Stomach (tissue), 9 donors: ENCODE data around the gene FAT3. TPM values are rescaled to one million over a fixed set of nuclear protein-coding genes. Genes with fewer than 3 reads are reported as not detected.

ENCODE experiments used
- DNase-seq, 2 donors: peaks; one replicate each; pipeline versions ENCODE4 v3.0.0 to v3.0.0-alpha.2; 2013 to 2019
- H3K27ac ChIP-seq, 5 donors: fragments of 200-600 bp in 4 of 5; sonication (generic) in 4 of 5; one replicate each; pipeline ENCODE4 v1.5.1; 2013 to 2019; ENCODE audit warnings: mild to moderate bottlenecking in 1 of 5, moderate library complexity in 1 of 5
- H3K27me3 ChIP-seq, 3 donors: fragments of 200-600 bp; sonication (generic); one replicate each; pipeline ENCODE4 v1.5.1; 2017 to 2019; ENCODE audit warnings: mixed run types in 1 of 3
- H3K36me3 ChIP-seq, 4 donors: fragments of 200-600 bp; sonication (generic); 1 replicate in 3 of 4; 2 replicates in 1 of 4; pipeline ENCODE4 v1.5.1; 2016 to 2019
- H3K4me1 ChIP-seq, 4 donors: fragments of 200-600 bp; sonication (generic); one replicate each; pipeline ENCODE4 v1.5.1; 2016 to 2019
- H3K4me3 ChIP-seq, 4 donors: fragments of 200-600 bp; sonication (generic) in 3 of 4; one replicate each; pipeline ENCODE4 v1.5.1; 2016 to 2019; ENCODE audit warnings: mild to moderate bottlenecking in 1 of 4
- H3K9me3 ChIP-seq, 4 donors: fragments of 200-600 bp; sonication (generic); one replicate each; pipeline ENCODE4 v1.5.1; 2016 to 2019
- EP300 ChIP-seq: sonication (generic); formaldehyde crosslinking; IDR thresholded peaks from one replicate; pipeline ENCODE4 v1.6.1; 2017; ENCODE audit warnings: antibody characterized with exemption
- POLR2A ChIP-seq, 4 donors: fragments of 450-650 bp; IDR thresholded peaks; one replicate each; pipeline ENCODE4 v1.6.1; 2016; ENCODE audit warnings: antibody characterized with exemption in 4 of 4, control low read depth in 2 of 4, mild to moderate bottlenecking in 1 of 4, moderate library complexity in 1 of 4
- POLR2AphosphoS5 ChIP-seq, 3 donors: sonication (generic); formaldehyde crosslinking; IDR thresholded peaks; one replicate each; pipeline ENCODE4 v1.6.1; 2016; ENCODE audit warnings: antibody characterized with exemption in 3 of 3
- WGBS, 5 donors: extraction: QIAGEN DNeasy Blood & Tissue Kit in 3 of 5; methylation state at CpG; one replicate each; pipeline versions ENCODE4 v1.1.5 to v1.1.7; 2013 to 2018; 5-methylcytosine and 5-hydroxymethylcytosine counted together
- intact Hi-C: fragments of 100-400 bp; cut with DNase I; formaldehyde crosslinking; loops from one replicate; pipeline ENCODE4 v1.15.1; 2023; ENCODE audit warnings: low total_unique reads
- polyA plus RNA-seq, 3 donors: library from polyadenylated mRNA; stranded (reverse); fragments of 200-250 nt; gene quantifications; one replicate each; pipeline ENCODE4 v1.2.3, GENCODE V29; 2013
- total RNA-seq, 5 donors: library from RNA; depleted of rRNA; stranded (reverse); fragments of >200 nt; gene quantifications; one replicate each; pipeline versions ENCODE4 v1.1.0 to v1.2.3, GENCODE V29; 2014 to 2016
- TF ChIP-seq, protein P1 (sequence below), 7 experiments: fragments of 450-650 bp in 4 of 7; fragments of 200-600 bp in 3 of 7; sonication (generic) in 3 of 7; IDR thresholded peaks; one replicate each; pipeline ENCODE4 v1.5.1; 2016 to 2019; ENCODE audit warnings: antibody characterized with exemption in 7 of 7, control low read depth in 2 of 7, mild to moderate bottlenecking in 1 of 7
- donor health status: healthy with polysubstance abuse.
- donor health status: Bipolar disorder and iron deficiency.
- donor health status: healthy.

Gene FAT3
- total and polyA plus RNA-seq, 8 donors = under 0.01 to 54.3 (median 2.4) TPM

DNA sequence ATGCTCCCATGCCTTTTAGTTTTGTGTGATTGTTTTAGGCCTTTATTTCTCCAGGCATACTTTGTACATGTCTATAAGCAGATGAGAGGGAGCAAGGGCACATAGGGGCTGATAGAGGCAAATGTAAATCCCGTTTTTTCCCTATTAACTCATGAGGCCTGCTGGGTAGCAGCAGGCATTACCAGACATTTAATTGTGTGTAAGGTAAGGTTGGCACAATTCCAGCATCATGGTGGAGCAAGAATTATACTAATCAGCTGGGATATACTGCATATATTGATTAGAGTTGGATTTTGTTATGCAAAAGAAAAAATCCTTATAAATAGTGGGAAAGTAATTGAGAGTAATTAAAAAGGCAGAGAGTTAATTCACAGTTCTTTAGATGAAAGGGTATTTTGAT is 12.2 kb downstream of the FAT3 start:
- DNase-seq = no peak
- no peak overlapping the region for H3K4me3 ChIP-seq
- H3K36me3 ChIP-seq = no peaks in the 10 kb centered on the region
- H3K27ac ChIP-seq = no peak overlapping the region
- H3K27me3 ChIP-seq = no peaks in the 10 kb centered on the region
- no peaks in the 10 kb centered on the region for H3K9me3 ChIP-seq
- WGBS, 5 donors = 60 to 76% (median 73%) methylated on average over 1 of the region's 1 CpG
- TF ChIP-seq, protein P1, sequence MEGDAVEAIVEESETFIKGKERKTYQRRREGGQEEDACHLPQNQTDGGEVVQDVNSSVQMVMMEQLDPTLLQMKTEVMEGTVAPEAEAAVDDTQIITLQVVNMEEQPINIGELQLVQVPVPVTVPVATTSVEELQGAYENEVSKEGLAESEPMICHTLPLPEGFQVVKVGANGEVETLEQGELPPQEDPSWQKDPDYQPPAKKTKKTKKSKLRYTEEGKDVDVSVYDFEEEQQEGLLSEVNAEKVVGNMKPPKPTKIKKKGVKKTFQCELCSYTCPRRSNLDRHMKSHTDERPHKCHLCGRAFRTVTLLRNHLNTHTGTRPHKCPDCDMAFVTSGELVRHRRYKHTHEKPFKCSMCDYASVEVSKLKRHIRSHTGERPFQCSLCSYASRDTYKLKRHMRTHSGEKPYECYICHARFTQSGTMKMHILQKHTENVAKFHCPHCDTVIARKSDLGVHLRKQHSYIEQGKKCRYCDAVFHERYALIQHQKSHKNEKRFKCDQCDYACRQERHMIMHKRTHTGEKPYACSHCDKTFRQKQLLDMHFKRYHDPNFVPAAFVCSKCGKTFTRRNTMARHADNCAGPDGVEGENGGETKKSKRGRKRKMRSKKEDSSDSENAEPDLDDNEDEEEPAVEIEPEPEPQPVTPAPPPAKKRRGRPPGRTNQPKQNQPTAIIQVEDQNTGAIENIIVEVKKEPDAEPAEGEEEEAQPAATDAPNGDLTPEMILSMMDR (IDR thresholded peaks at IDR 0.05) = no peak
- TF ChIP-seq EP300 = no peak
- TF ChIP-seq POLR2A (IDR thresholded peaks at IDR 0.05) = no peak
- TF ChIP-seq POLR2AphosphoS5 (IDR thresholded peaks at IDR 0.05) = no peak
- peaks cover 0 to 7% (median 0%) of the 10 kb centered on the region in 4 donors for H3K4me1 ChIP-seq
- intact Hi-C loops = no loop called here

DNA sequence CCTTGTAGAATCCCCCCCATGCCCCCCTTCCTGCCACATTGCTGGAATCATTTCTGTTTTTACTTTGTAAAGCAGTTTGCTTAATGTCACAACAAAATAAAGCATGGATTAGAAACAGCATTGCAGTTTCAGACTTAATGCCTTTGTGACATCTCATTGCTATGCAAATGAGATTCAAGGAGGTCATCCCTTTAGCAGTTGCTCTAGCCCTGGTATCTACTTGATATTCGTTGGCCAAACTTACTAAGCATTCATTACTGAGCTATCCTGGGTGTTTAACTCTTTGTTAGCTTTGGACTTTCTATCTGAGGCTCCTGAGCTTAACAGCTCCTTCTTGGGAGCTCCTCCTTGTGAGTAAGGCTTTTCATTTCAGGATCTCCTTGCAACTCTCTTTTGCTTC is 16.3 kb downstream of the FAT3 start:
- H3K27me3 ChIP-seq = no peaks in the 10 kb centered on the region
- intact Hi-C loops = no loop called here
- H3K4me1 ChIP-seq = peaks cover 0 to 7% (median 0%) of the 10 kb centered on the region in 4 donors
- TF ChIP-seq, protein P1 (IDR thresholded peaks at IDR 0.05) = no peak
- no peak for TF ChIP-seq POLR2A (IDR thresholded peaks at IDR 0.05)
- TF ChIP-seq EP300 = no peak
- no peak for TF ChIP-seq POLR2AphosphoS5 (IDR thresholded peaks at IDR 0.05)
- no peaks in the 10 kb centered on the region for H3K36me3 ChIP-seq
- no peak for DNase-seq
- no peak overlapping the region for H3K27ac ChIP-seq
- no peaks in the 10 kb centered on the region for H3K9me3 ChIP-seq
- H3K4me3 ChIP-seq = no peak overlapping the region
- WGBS, 5 donors = 0 to 17% (median 4%) methylated on average over 1 of the region's 1 CpG

DNA sequence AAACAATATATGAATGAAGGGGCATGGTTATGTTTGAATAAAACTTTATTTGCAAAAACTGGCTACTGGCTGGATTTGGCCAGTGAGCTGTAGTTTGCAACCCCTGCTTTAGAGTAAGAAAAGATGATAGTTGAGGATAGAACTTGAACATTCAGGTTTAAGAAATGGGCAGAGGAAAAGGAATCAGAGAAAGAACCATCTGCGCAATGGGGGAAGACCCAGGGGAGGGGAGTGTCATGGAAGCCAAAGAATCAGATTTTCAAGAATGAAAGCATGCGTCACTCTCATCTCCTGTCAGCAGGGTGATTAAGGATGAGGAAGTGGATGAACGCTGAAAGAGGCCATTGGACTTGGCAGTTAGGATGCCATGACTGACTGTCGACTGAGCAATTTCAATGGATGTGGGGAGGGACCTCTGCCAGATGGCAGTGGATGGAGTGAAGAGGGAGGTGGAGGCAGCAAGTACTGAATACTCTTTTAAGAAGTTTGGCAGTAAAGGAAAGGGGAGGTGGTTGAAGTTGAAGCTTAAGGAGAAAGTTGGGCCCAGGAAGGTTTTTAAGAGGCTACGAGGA is 21.2 kb downstream of the FAT3 start:
- no peak for TF ChIP-seq EP300
- TF ChIP-seq POLR2A (IDR thresholded peaks at IDR 0.05) = no peak
- TF ChIP-seq, protein P1 (IDR thresholded peaks at IDR 0.05) = no peak
- no peak for TF ChIP-seq POLR2AphosphoS5 (IDR thresholded peaks at IDR 0.05)
- no peak for DNase-seq
- Histone ChIP-seq H3K27me3 (no peaks in the 10 kb centered on the region), H3K4me3 (no peak overlapping the region), H3K9me3 (no peaks in the 10 kb centered on the region), H3K27ac (no peak overlapping the region), H3K4me1 (no peaks in the 10 kb centered on the region), H3K36me3 (no peaks in the 10 kb centered on the region)
- intact Hi-C loops = no loop called here
- 86 to 92% (median 91%) methylated on average over 5 of the region's 5 CpGs for WGBS, 5 donors

DNA sequence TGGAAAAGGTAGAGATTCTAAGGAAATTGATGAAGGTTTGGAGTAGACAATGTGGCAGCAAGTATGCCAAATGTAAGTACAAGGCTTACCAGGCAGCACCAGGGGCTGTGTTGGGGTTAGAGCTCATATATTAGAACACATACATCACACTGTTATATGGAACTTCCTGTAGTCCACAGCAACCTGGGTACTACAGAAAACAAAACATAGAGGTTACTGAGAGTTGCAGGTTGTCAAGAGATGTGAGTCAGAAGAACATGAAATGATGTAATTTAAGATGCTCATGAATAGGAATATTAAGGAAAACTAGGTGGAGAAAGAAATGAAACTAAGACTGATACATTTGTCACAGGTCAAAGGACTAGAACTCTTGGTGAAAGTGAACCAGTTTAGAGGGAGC is 22.0 kb downstream of the FAT3 start:
- Histone ChIP-seq H3K4me3 (no peak overlapping the region), H3K9me3 (no peaks in the 10 kb centered on the region), H3K27ac (no peak overlapping the region), H3K27me3 (no peaks in the 10 kb centered on the region), H3K4me1 (no peaks in the 10 kb centered on the region), H3K36me3 (no peaks in the 10 kb centered on the region)
- no peak for DNase-seq
- intact Hi-C loops = no loop called here
- TF ChIP-seq POLR2AphosphoS5 (IDR thresholded peaks at IDR 0.05) = no peak
- TF ChIP-seq, protein P1 (IDR thresholded peaks at IDR 0.05) = no peak
